B cell (primary cell): Measurements from ENCODE around the gene KNSTRN. TPM values are rescaled to one million over a fixed set of nuclear protein-coding genes. Genes with fewer than 3 reads are reported as not detected.

Source experiments
- ATAC-seq: fragments of 200-7000 bp; cut with Tn5 transposase; one replicate; pipeline ENCODE4 v1.10.0; 2021; ENCODE audit warnings: low read depth, mild to moderate bottlenecking, moderate number of reproducible peaks, moderate library complexity
- CTCF ChIA-PET: fragments of 350-600 bp; sonication (Branson Sonifier 250); formaldehyde crosslinking; loops from one replicate; lab custom pipeline; 2021; ENCODE audit warnings: antibody characterized with exemption, inconsistent platforms; lab: Charles Lee
- POLR2A ChIA-PET: fragments of 350-600 bp; sonication (Branson Sonifier 250); formaldehyde crosslinking; loops from one replicate; lab custom pipeline; 2021; ENCODE audit warnings: antibody characterized with exemption; lab: Charles Lee
- DNase-seq: peaks from one replicate; pipeline ENCODE4 v3.0.0; 2013
- H2AFZ ChIP-seq: 2 replicates; pipeline ENCODE4 v1.6.1; 2012; ENCODE audit warnings: mild to moderate bottlenecking, low read depth, low read length; ENCODE audit not compliant: insufficient read depth, poor library complexity, severe bottlenecking
- H3K27ac ChIP-seq, 2 donors: 1 replicate in 1 of 2; 2 replicates in 1 of 2; pipeline ENCODE4 v1.5.1; 2012 to 2013; ENCODE audit warnings: low read length in 2 of 2, mild to moderate bottlenecking in 2 of 2, moderate library complexity in 1 of 2
- H3K27me3 ChIP-seq, 4 experiments: fragments of 200-600 bp in 1 of 4; sonication (generic) in 1 of 4; replicated peaks in 1 of 4; 1 replicate in 2 of 4; 2 replicates in 2 of 4; pipeline versions ENCODE4 v1.6.1 to v1.7.0; 2013 to 2016; ENCODE audit warnings: low read length in 3 of 4, mild to moderate bottlenecking in 2 of 4, mixed read lengths in 1 of 4, moderate library complexity in 1 of 4; ENCODE audit not compliant: insufficient read depth in 4 of 4, control insufficient read depth in 3 of 4; ENCODE audit errors: control extremely low read depth in 1 of 4
- H3K36me3 ChIP-seq, 2 experiments: replicated peaks in 1 of 2; 1 replicate in 1 of 2; 2 replicates in 1 of 2; pipeline versions ENCODE4 v1.6.1 to v1.7.1; 2013; ENCODE audit warnings: low read length in 1 of 2; ENCODE audit not compliant: insufficient read depth in 2 of 2, control insufficient read depth in 1 of 2; ENCODE audit errors: control extremely low read depth in 1 of 2, extremely low read depth in 1 of 2
- H3K4me1 ChIP-seq, 2 donors: fragments of 200-600 bp in 1 of 2; sonication (generic) in 1 of 2; 1 replicate in 1 of 2; 2 replicates in 1 of 2; pipeline versions ENCODE4 v1.5.1 to v1.6.1; 2013 to 2017; ENCODE audit warnings: low read length in 2 of 2; ENCODE audit not compliant: control insufficient read depth in 2 of 2, insufficient read depth in 2 of 2
- H3K4me2 ChIP-seq: replicated peaks from 2 replicates; pipeline ENCODE3; 2012; ENCODE audit warnings: mild to moderate bottlenecking, low read depth, low read length; ENCODE audit not compliant: poor library complexity, severe bottlenecking
- H3K4me3 ChIP-seq, 5 experiments: fragments of 200-600 bp in 1 of 5; sonication (generic) in 1 of 5; 1 replicate in 3 of 5; 2 replicates in 2 of 5; pipeline versions ENCODE4 v1.5.1 to v1.7.0; 2011 to 2016; ENCODE audit warnings: low read length in 4 of 5, mild to moderate bottlenecking in 4 of 5, low read depth in 2 of 5, control low read depth in 1 of 5, moderate library complexity in 1 of 5; ENCODE audit not compliant: insufficient read depth in 1 of 5; ENCODE audit errors: control extremely low read depth in 1 of 5, extremely low read depth in 1 of 5
- H3K79me2 ChIP-seq: fragments of 200-600 bp; sonication (generic); one replicate; pipeline ENCODE4 v1.6.0; 2016; ENCODE audit warnings: low read length; ENCODE audit not compliant: control insufficient read depth, insufficient read depth
- H3K9ac ChIP-seq: fragments of 200-600 bp; sonication (generic); 2 replicates; pipeline ENCODE4 v1.6.1; 2017; ENCODE audit warnings: mild to moderate bottlenecking, low read length, moderate library complexity
- H3K9me3 ChIP-seq, 3 donors: one replicate each; pipeline versions ENCODE4 v1.6.1 to v1.7.1; 2013; ENCODE audit warnings: low read length in 2 of 3; ENCODE audit not compliant: control insufficient read depth in 2 of 3, insufficient read depth in 1 of 3; ENCODE audit errors: control extremely low read depth in 1 of 3
- H4K20me1 ChIP-seq: 2 replicates; pipeline ENCODE4 v1.6.0; 2012; ENCODE audit warnings: mild to moderate bottlenecking, low read length; ENCODE audit not compliant: insufficient read depth, control insufficient read depth, poor library complexity, severe bottlenecking
- H3K27ac Mint-ChIP-seq: one replicate; pipeline ENCODE4 v1.8.0; 2021; ENCODE audit warnings: mixed read lengths
- H3K27me3 Mint-ChIP-seq: one replicate; pipeline ENCODE4 v1.8.0; 2021; ENCODE audit warnings: mixed read lengths
- H3K4me1 Mint-ChIP-seq: one replicate; pipeline ENCODE4 v1.8.0; 2021; ENCODE audit warnings: mixed read lengths
- H3K4me3 Mint-ChIP-seq: one replicate; pipeline ENCODE4 v1.8.0; 2021; ENCODE audit warnings: mixed read lengths
- H3K9me3 Mint-ChIP-seq: one replicate; pipeline ENCODE4 v1.8.0; 2022; ENCODE audit warnings: mixed read lengths; ENCODE audit not compliant: insufficient read depth
- EZH2 ChIP-seq: IDR thresholded peaks from 2 replicates; pipeline ENCODE4 v1.6.1; 2012; ENCODE audit warnings: borderline replicate concordance, low read depth, mild to moderate bottlenecking, moderate library complexity, low read length; ENCODE audit not compliant: insufficient read depth, poor library complexity, severe bottlenecking
- WGBS: methylation state at CpG from one replicate; pipeline ENCODE4 v1.1.5; 2013; ENCODE audit warnings: missing lambda C conversion rate; ENCODE audit not compliant: insufficient coverage; 5-methylcytosine and 5-hydroxymethylcytosine counted together
- intact Hi-C: fragments of 100-400 bp; cut with micrococcal nuclease; formaldehyde crosslinking; loops from one replicate; pipeline ENCODE4 v1.10.0; 2022
- polyA plus RNA-seq: library from polyadenylated mRNA; depleted of rRNA; stranded (reverse); fragments of >200 nt; gene quantifications from 2 replicates; pipeline ENCODE4 v1.2.3, GENCODE V29; 2012
- total RNA-seq, 2 donors: library from RNA; stranded (reverse); fragments of 120-200 nt in 1 of 2; gene quantifications; 1 replicate in 1 of 2; 2 replicates in 1 of 2; pipeline versions ENCODE4 v1.2.3 to v1.2.4, GENCODE V29; 2013 to 2022
- TF ChIP-seq, protein P1 (sequence below): fragments of 200-600 bp; IDR thresholded peaks from one replicate; pipeline ENCODE4 v1.8.0; 2022; ENCODE audit warnings: antibody characterized with exemption, mild to moderate bottlenecking

KNSTRN gene
- total and polyA plus RNA-seq, 2 donors (not counting 1 experiment from before 2014, with no cell fraction given) = 4.0 to 14.0 TPM

DNA sequence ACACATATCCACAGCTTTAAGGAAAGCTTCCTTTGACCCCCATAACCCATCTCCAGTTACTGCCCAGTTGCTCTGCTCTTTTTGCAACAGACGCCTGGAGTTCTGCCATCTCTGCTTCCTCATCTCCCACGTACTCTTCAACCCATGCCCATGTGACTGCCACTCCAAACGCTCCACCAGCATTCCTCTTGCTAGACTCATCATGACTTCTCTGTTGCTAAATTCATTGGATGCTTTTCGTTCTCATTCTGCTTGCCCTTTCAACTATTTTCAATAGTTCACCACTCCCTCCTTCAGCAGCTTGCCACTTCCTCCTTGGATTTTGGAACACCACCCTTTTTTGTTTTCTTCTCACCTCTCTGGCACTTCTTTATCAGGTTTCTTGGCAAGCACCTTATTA, 2.7 kb upstream of the KNSTRN start:
- H3K27me3 Mint-ChIP-seq = no peaks in the 10 kb centered on the region
- Histone ChIP-seq H3K9me3 (no peaks in the 10 kb centered on the region), H3K9ac (no peak overlapping the region), H3K27me3 (no peaks in the 10 kb centered on the region), H2AFZ (no peak overlapping the region), H3K36me3 (no peaks in the 10 kb centered on the region), H3K4me3 (no peak overlapping the region), H3K4me2 (no peak overlapping the region), H4K20me1 (no peaks in the 10 kb centered on the region), H3K27ac (no peak overlapping the region), H3K79me2 (peaks cover 11% of the 10 kb centered on the region), H3K4me1 (peaks cover 6 to 13% of the 10 kb centered on the region in 2 donors)
- H3K4me3 Mint-ChIP-seq = no peak overlapping the region
- TF ChIP-seq, protein P1, sequence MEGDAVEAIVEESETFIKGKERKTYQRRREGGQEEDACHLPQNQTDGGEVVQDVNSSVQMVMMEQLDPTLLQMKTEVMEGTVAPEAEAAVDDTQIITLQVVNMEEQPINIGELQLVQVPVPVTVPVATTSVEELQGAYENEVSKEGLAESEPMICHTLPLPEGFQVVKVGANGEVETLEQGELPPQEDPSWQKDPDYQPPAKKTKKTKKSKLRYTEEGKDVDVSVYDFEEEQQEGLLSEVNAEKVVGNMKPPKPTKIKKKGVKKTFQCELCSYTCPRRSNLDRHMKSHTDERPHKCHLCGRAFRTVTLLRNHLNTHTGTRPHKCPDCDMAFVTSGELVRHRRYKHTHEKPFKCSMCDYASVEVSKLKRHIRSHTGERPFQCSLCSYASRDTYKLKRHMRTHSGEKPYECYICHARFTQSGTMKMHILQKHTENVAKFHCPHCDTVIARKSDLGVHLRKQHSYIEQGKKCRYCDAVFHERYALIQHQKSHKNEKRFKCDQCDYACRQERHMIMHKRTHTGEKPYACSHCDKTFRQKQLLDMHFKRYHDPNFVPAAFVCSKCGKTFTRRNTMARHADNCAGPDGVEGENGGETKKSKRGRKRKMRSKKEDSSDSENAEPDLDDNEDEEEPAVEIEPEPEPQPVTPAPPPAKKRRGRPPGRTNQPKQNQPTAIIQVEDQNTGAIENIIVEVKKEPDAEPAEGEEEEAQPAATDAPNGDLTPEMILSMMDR = no peak
- no peak for TF ChIP-seq EZH2
- peaks cover 12% of the 10 kb centered on the region for H3K4me1 Mint-ChIP-seq
- ChIA-PET POLR2A (no interaction called here), CTCF (interaction anchor here (0.5 to 1.5 kb wide), 3 partner anchors 11 to 42 kb away, joined by 3 to 5 read pairs (median 4); no protein-coding TSS in a partner anchor)
- DNase-seq (no peak), ATAC-seq (no peak)
- no peaks in the 10 kb centered on the region for H3K9me3 Mint-ChIP-seq
- 37% methylated on average over 4 of the region's 4 CpGs for WGBS
- H3K27ac Mint-ChIP-seq = no peak overlapping the region
- intact Hi-C loops = loop anchor here (5.0 kb wide), 1 partner anchor 902 kb away; no protein-coding TSS in a partner anchor

DNA sequence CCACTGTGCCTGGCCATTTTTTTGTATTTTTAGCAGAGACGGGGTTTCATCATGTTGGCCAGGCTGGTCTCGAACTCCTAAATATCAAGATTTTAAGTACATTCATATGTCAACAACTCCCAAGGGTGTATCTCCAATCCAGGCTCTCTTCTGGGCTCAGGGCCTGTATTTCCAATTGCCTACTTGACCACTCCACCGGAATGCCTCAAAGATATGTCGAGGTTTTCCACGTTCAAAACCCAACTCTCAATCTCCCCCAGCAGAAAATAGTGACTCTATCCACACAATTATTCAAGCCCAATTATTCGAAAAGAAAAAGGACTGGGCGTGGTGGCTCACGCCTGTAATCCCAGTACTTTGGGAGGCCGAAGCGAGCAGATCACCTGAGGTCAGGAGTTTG, 1.9 kb upstream of the KNSTRN start:
- Histone ChIP-seq H3K36me3 (no peaks in the 10 kb centered on the region), H4K20me1 (no peaks in the 10 kb centered on the region), H3K9ac (no peak overlapping the region), H3K9me3 (no peaks in the 10 kb centered on the region), H3K27me3 (no peaks in the 10 kb centered on the region), H3K4me2 (no peak overlapping the region), H3K27ac (no peak overlapping the region), H2AFZ (no peak overlapping the region), H3K4me1 (peaks cover 6 to 13% of the 10 kb centered on the region in 2 donors), H3K4me3 (no peak overlapping the region), H3K79me2 (peaks cover 11% of the 10 kb centered on the region)
- ATAC-seq (no peak), DNase-seq (no peak)
- Mint-ChIP-seq H3K9me3 (no peaks in the 10 kb centered on the region), H3K27ac (no peak overlapping the region), H3K27me3 (no peaks in the 10 kb centered on the region), H3K4me1 (peaks cover 12% of the 10 kb centered on the region), H3K4me3 (no peak overlapping the region)
- TF ChIP-seq, protein P1 = no peak
- WGBS = 100% methylated on average over 8 of the region's 10 CpGs
- intact Hi-C loops = loop anchor here (5.0 kb wide), 1 partner anchor 902 kb away; no protein-coding TSS in a partner anchor
- ChIA-PET POLR2A (no interaction called here), CTCF (no interaction called here)
